WERI-Rb-1 (cell line): Measurements from ENCODE around the gene PARP1.

Experiments
- DNase-seq: peaks from one replicate; pipeline ENCODE4 v3.0.0-alpha.2; 2020
- H3K27ac ChIP-seq: fragments of 250-450 bp; sonication (Bioruptor Pico); 2 replicates; pipeline ENCODE4 v1.5.1; 2020; ENCODE audit warnings: mild to moderate bottlenecking, moderate library complexity
- H3K27me3 ChIP-seq: fragments of 250-450 bp; sonication (Bioruptor Pico); 2 replicates; pipeline ENCODE4 v1.5.1; 2021; ENCODE audit warnings: mild to moderate bottlenecking, low read depth, moderate library complexity; ENCODE audit not compliant: insufficient read depth, severe bottlenecking
- H3K36me3 ChIP-seq: fragments of 250-450 bp; sonication (Bioruptor Pico); 2 replicates; pipeline ENCODE4 v1.5.1; 2020; ENCODE audit warnings: mild to moderate bottlenecking, moderate library complexity
- H3K4me3 ChIP-seq: 2 replicates; pipeline ENCODE4 v1.5.1; 2011; ENCODE audit warnings: low read depth, mild to moderate bottlenecking, control low read depth, low read length
- H3K9me3 ChIP-seq: fragments of 250-450 bp; sonication (Bioruptor Pico); 2 replicates; pipeline ENCODE4 v1.5.1; 2021; ENCODE audit warnings: mild to moderate bottlenecking, moderate library complexity; ENCODE audit not compliant: severe bottlenecking
- CTCF ChIP-seq: IDR thresholded peaks from 2 replicates; pipeline ENCODE4 v1.5.1; 2011; ENCODE audit warnings: low read depth, mild to moderate bottlenecking, control low read depth, inconsistent platforms, low read length

Gene PARP1

DNA sequence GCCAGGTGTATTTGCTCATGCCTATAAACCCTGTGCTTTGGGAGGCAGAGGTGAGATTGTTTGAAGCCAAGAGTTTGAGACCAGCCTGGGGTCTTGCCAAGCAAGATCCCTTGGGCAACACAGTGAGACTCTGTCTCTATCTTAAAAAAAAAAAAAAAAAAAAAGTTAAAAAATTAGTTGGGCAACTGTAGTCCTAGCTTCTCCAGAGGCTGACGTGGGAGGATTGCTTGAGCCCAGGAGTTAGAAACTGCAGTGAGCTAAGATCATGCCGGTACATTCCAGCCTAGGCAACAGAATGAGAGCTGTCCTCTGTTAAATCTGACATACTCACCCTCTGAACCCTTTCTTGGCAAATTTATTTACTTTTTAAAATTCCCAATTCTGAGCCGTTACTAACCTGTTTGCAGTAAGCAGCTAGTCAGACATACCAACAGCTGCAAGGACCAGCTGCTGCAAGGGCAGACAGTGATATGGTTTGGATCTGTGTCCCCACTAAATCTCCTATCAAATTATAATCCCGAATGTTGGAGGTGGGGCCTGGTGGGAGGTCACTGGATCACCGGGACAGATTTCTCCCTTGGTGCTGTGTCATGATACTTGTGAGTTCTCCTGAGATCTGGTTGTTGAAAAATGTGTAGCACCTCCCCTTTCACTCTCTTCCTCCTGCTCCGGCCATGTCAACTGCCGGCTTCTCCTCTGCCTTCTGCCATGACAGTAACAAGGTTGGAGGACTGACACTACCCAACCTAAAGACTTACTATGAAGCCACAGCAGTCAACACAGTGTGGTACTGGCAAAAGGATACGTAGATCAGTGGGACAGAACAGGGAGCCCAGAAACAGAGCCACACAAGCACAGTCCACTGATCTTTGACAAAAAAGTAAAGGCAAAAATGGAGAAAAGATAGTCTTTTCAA, 10.6 kb downstream of the PARP1 start:
- no peak for DNase-seq
- Histone ChIP-seq H3K36me3 (peaks cover 16% of the 10 kb centered on the region), H3K27me3 (no peaks in the 10 kb centered on the region), H3K27ac (no peak overlapping the region), H3K4me3 (no peak overlapping the region), H3K9me3 (no peaks in the 10 kb centered on the region)
- no peak for TF ChIP-seq CTCF

DNA sequence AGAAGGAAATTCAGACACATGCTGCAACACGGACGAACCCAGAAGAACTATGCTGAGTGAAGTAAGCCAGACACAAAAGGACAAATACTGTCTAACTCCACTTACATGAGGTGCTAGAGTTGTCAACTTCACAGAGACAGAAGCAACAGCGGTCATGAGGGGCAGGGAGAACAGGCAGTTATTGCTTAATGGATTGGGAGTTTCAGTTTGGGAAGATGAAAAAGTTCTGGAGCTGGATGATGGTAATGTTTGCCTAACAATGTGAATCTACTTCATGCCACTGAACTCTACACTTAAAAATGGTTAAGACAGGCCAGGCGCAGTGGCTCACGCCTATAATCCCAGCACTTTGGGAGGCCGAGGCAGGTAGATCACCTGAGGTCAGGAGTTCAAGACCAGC, 12.1 kb downstream of the PARP1 start:
- TF ChIP-seq CTCF = no peak
- peaks cover 7% of the 10 kb centered on the region; the same call in 1 of the 2 replicates for H3K36me3 ChIP-seq
- DNase-seq = no peak
- no peaks in the 10 kb centered on the region for H3K9me3 ChIP-seq
- H3K27me3 ChIP-seq = no peaks in the 10 kb centered on the region
- H3K4me3 ChIP-seq = no peak overlapping the region
- H3K27ac ChIP-seq = no peak overlapping the region

GRCh38 chr1:226394462-226394861, 13.4 kb downstream of the PARP1 start:
- TF ChIP-seq CTCF = no peak
- no peaks in the 10 kb centered on the region for H3K9me3 ChIP-seq
- no peak overlapping the region for H3K27ac ChIP-seq
- DNase-seq = no peak
- peaks cover 3% of the 10 kb centered on the region; the same call in 1 of the 2 replicates for H3K36me3 ChIP-seq
- H3K27me3 ChIP-seq = no peaks in the 10 kb centered on the region
- H3K4me3 ChIP-seq = no peak overlapping the region

- peaks cover 8% of the 10 kb centered on the region for H3K36me3 ChIP-seq
- no peaks in the 10 kb centered on the region for H3K9me3 ChIP-seq
- H3K4me3 ChIP-seq = no peak overlapping the region
- DNase-seq = no peak
- TF ChIP-seq CTCF = no peak
- no peaks in the 10 kb centered on the region for H3K27me3 ChIP-seq
- H3K27ac ChIP-seq = no peak overlapping the region
Measured at GRCh38 chr1:226390681-226391080, 17.2 kb downstream of the PARP1 start.

DNA sequence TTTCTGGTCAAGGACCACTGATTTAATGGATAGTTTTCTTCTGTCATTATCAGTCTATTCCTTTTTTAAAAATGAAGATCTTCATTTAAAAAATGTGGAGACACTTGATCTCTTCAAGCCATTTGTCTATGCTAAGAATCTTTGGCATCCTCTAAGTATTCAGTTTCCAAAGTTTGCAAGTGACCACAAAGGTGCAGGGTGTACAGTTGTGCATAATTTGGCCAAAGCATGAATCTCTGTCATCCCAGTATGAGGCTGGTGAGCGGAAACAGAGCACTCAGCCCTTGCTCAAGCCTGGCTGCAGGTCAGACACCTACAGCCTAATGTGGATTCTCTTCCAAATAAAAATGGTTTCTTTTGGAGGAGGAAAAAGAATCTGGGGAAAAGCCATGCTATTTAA, 19.8 kb downstream of the PARP1 start:
- no peak overlapping the region for H3K4me3 ChIP-seq
- TF ChIP-seq CTCF = no peak
- H3K27ac ChIP-seq = no peak overlapping the region
- no peaks in the 10 kb centered on the region for H3K9me3 ChIP-seq
- H3K27me3 ChIP-seq = no peaks in the 10 kb centered on the region
- H3K36me3 ChIP-seq = peaks cover 8% of the 10 kb centered on the region
- no peak for DNase-seq
